Measurements from ENCODE around the gene CPSF4L. TPM values are rescaled to one million over a fixed set of nuclear protein-coding genes. Genes with fewer than 3 reads are reported as not detected.

Gene CPSF4L
- total and polyA plus RNA-seq, 2 of the 13 experiments (the other 11 are each of a cell fraction or from before 2014, with no cell fraction given), result 0.73 to 1.6 TPM

GRCh38 chr17:73267648-73268537 lies 6.2 kb upstream of the CPSF4L start (continued):
- TF ChIP-seq ZBTB2 (CRISPR knock-in tag; IDR thresholded peaks at IDR 0.05; ENCODE audit: low read depth) (no peak), SIX4 (CRISPR knock-in tag; IDR thresholded peaks at IDR 0.05) (0 out of 2 replicates have a peak, but pooled peaks have one; percentile 21), MTF2 (CRISPR knock-in tag; IDR thresholded peaks at IDR 0.05; ENCODE audit: borderline replicate concordance) (0 out of 2 replicates have a peak, but pooled peaks have one; percentile 32), HNF1A (IDR thresholded peaks at IDR 0.05; ENCODE audit: low read depth) (no peak), HNF1A (CRISPR knock-in tag; IDR thresholded peaks at IDR 0.05; ENCODE audit: borderline replicate concordance) (peak; percentile 54; the same call in 1 of the 2 replicates), DDIT3 (CRISPR knock-in tag; IDR thresholded peaks at IDR 0.05) (no peak), RFXANK (CRISPR knock-in tag; IDR thresholded peaks at IDR 0.05) (no peak), NFKB2 (CRISPR knock-in tag; IDR thresholded peaks at IDR 0.05; ENCODE audit: borderline replicate concordance) (no peak), ZNF816 (CRISPR knock-in tag; IDR thresholded peaks at IDR 0.05; ENCODE audit: borderline replicate concordance) (no peak), ZNF251 (CRISPR knock-in tag; IDR thresholded peaks at IDR 0.05) (no peak), SALL1 (CRISPR knock-in tag; IDR thresholded peaks at IDR 0.05) (peak; percentile 48; the same call in 1 of the 2 replicates), TGIF2 (CRISPR knock-in tag; IDR thresholded peaks at IDR 0.05) (no peak), ZFX (CRISPR knock-in tag; IDR thresholded peaks at IDR 0.05; ENCODE audit: low read depth) (peak; percentile 58; the same call in 1 of the 2 replicates), MTA3 (CRISPR knock-in tag; IDR thresholded peaks at IDR 0.05) (no peak), ZNF569 (CRISPR knock-in tag; IDR thresholded peaks at IDR 0.05; ENCODE audit: borderline replicate concordance) (no peak), ESRRA (CRISPR knock-in tag; IDR thresholded peaks at IDR 0.05; ENCODE audit: low read depth) (no peak), ATF6 (CRISPR knock-in tag; conservative IDR thresholded peaks at IDR 0.05) (no peak), ZKSCAN8 (CRISPR knock-in tag; IDR thresholded peaks at IDR 0.05; ENCODE audit: borderline replicate concordance) (no peak), CSRNP1 (CRISPR knock-in tag; IDR thresholded peaks at IDR 0.05) (0 out of 2 replicates have a peak, but pooled peaks have one; percentile 64), ZBTB21 (CRISPR knock-in tag; IDR thresholded peaks at IDR 0.05) (no peak)

Measured in HepG2 (cell line).